H9 (cell line): ENCODE measurements around the gene MOSMO. TPM values are rescaled to one million over a fixed set of nuclear protein-coding genes. Genes with fewer than 3 reads are reported as not detected.
A peak's percentile ranks its signal among the peaks of the same experiment; 100 is the strongest.

Experiments used
- DNase-seq: peaks from one replicate; pipeline ENCODE4 v3.0.0-alpha.2; 2017
- H2AFZ ChIP-seq: one replicate; pipeline ENCODE4 v1.6.1; 2013; ENCODE audit warnings: mild to moderate bottlenecking, low read length, control low read depth, moderate library complexity
- H2AK5ac ChIP-seq: 2 replicates; pipeline ENCODE4 v1.6.1; 2013; ENCODE audit warnings: low read length, control low read depth, mixed read lengths; ENCODE audit not compliant: insufficient read length
- H2BK120ac ChIP-seq: one replicate; pipeline ENCODE4 v1.6.1; 2013; ENCODE audit warnings: low read depth, mild to moderate bottlenecking, low read length, control low read depth, inconsistent platforms; ENCODE audit not compliant: poor library complexity, severe bottlenecking
- H2BK12ac ChIP-seq: 2 replicates; pipeline ENCODE4 v1.6.1; 2013; ENCODE audit warnings: low read length, control low read depth, mixed read lengths, low read depth; ENCODE audit not compliant: insufficient read length
- H2BK15ac ChIP-seq: 2 replicates; pipeline ENCODE4 v1.6.1; 2013; ENCODE audit warnings: low read depth, low read length, control low read depth
- H2BK20ac ChIP-seq: one replicate; pipeline ENCODE4 v1.6.1; 2013; ENCODE audit warnings: low read depth, mild to moderate bottlenecking, low read length, control low read depth, inconsistent platforms; ENCODE audit not compliant: poor library complexity, severe bottlenecking
- H2BK5ac ChIP-seq: 2 replicates; pipeline ENCODE4 v1.6.1; 2013; ENCODE audit warnings: low read length, control low read depth, mixed read lengths; ENCODE audit not compliant: insufficient read length
- H3K14ac ChIP-seq: 2 replicates; pipeline ENCODE4 v1.6.1; 2013; ENCODE audit warnings: low read length, control low read depth; ENCODE audit not compliant: insufficient read depth
- H3K18ac ChIP-seq: 2 replicates; pipeline ENCODE4 v1.6.1; 2013; ENCODE audit warnings: low read depth, mild to moderate bottlenecking, mixed read lengths, low read length, control low read depth; ENCODE audit not compliant: insufficient read length
- H3K23ac ChIP-seq: 2 replicates; pipeline ENCODE4 v1.6.1; 2013; ENCODE audit warnings: low read length, control low read depth, mixed read lengths, low read depth; ENCODE audit not compliant: insufficient read length
- H3K23me2 ChIP-seq: 2 replicates; pipeline ENCODE4 v1.6.1; 2013; ENCODE audit warnings: low read depth, mild to moderate bottlenecking, mixed read lengths, low read length, control low read depth; ENCODE audit not compliant: insufficient read length, poor library complexity, severe bottlenecking
- H3K27ac ChIP-seq: 2 replicates; pipeline ENCODE4 v1.5.1; 2013; ENCODE audit warnings: low read length, control low read depth, mixed read lengths, low read depth; ENCODE audit not compliant: insufficient read length
- H3K27me3 ChIP-seq: 2 replicates; pipeline ENCODE4 v1.6.1; 2013; ENCODE audit warnings: low read length, control low read depth, inconsistent platforms; ENCODE audit not compliant: insufficient read depth
- H3K4ac ChIP-seq: 2 replicates; pipeline ENCODE4 v1.6.1; 2013; ENCODE audit warnings: low read depth, mild to moderate bottlenecking, control low read depth, inconsistent platforms, low read length, moderate library complexity
- H3K4me1 ChIP-seq: 2 replicates; pipeline ENCODE4 v1.6.1; 2013; ENCODE audit warnings: low read length, control low read depth, inconsistent platforms; ENCODE audit not compliant: insufficient read depth
- H3K4me2 ChIP-seq: 2 replicates; pipeline ENCODE4 v1.6.1; 2013; ENCODE audit warnings: low read length, control low read depth, mixed read lengths; ENCODE audit not compliant: insufficient read length, insufficient read depth
- H3K56ac ChIP-seq: 2 replicates; pipeline ENCODE4 v1.6.1; 2013; ENCODE audit warnings: low read depth, mild to moderate bottlenecking, mixed read lengths, low read length, control low read depth; ENCODE audit not compliant: insufficient read length
- H3K79me1 ChIP-seq: 2 replicates; pipeline ENCODE4 v1.6.1; 2013; ENCODE audit warnings: low read depth, mild to moderate bottlenecking, moderate library complexity, low read length, control low read depth, inconsistent platforms; ENCODE audit not compliant: insufficient read depth, poor library complexity, severe bottlenecking
- H3K79me2 ChIP-seq: 2 replicates; pipeline ENCODE4 v1.6.1; 2013; ENCODE audit warnings: low read length, control low read depth, inconsistent platforms; ENCODE audit not compliant: insufficient read depth
- H3K9ac ChIP-seq: 2 replicates; pipeline ENCODE4 v1.6.1; 2013; ENCODE audit warnings: low read length, control low read depth, mixed read lengths; ENCODE audit not compliant: insufficient read length; ENCODE audit errors: extremely low read depth
- H3K9me3 ChIP-seq: one replicate; pipeline ENCODE4 v1.6.1; 2013; ENCODE audit warnings: low read depth, low read length, inconsistent platforms; ENCODE audit not compliant: control insufficient read depth
- H3T11ph ChIP-seq: one replicate; pipeline ENCODE4 v1.6.1; 2013; ENCODE audit warnings: mild to moderate bottlenecking, low read length, control low read depth, inconsistent platforms
- H4K20me1 ChIP-seq: one replicate; pipeline ENCODE4 v1.6.1; 2013; ENCODE audit not compliant: control insufficient read depth, insufficient read length, insufficient read depth
- H4K5ac ChIP-seq: 2 replicates; pipeline ENCODE4 v1.6.1; 2013; ENCODE audit warnings: low read depth, mild to moderate bottlenecking, mixed read lengths, low read length, control low read depth; ENCODE audit not compliant: insufficient read length
- H4K8ac ChIP-seq: replicated peaks from 2 replicates; pipeline ENCODE4 v1.6.1; 2013; ENCODE audit warnings: low read length, control low read depth, mixed read lengths, low read depth; ENCODE audit not compliant: insufficient read length
- H4K91ac ChIP-seq: 2 replicates; pipeline ENCODE4 v1.6.1; 2013; ENCODE audit warnings: low read depth, mild to moderate bottlenecking, moderate library complexity, mixed read lengths, low read length, control low read depth; ENCODE audit not compliant: insufficient read length
- H3K27ac Mint-ChIP-seq, 3 experiments: 2 replicates in 2 of 3; 3 replicates in 1 of 3; pipeline ENCODE4 v1.8.0; 2020 to 2021; ENCODE audit warnings: mixed read lengths in 3 of 3, mild to moderate bottlenecking in 1 of 3, moderate library complexity in 1 of 3
- H3K27me3 Mint-ChIP-seq: 2 replicates; pipeline ENCODE4 v1.8.0; 2021; ENCODE audit warnings: low read depth, mild to moderate bottlenecking, moderate library complexity, mixed read lengths
- H3K36me3 Mint-ChIP-seq, 3 experiments: 2 replicates in 2 of 3; 3 replicates in 1 of 3; pipeline ENCODE4 v1.8.0; 2020 to 2021; ENCODE audit warnings: low read depth in 3 of 3, mixed read lengths in 3 of 3; ENCODE audit not compliant: insufficient read depth in 1 of 3
- H3K4me1 Mint-ChIP-seq, 2 experiments: 2 replicates each; pipeline ENCODE4 v1.8.0; 2020; ENCODE audit warnings: mixed read lengths in 2 of 2
- H3K4me3 Mint-ChIP-seq, 2 experiments: 2 replicates in 1 of 2; 3 replicates in 1 of 2; pipeline ENCODE4 v1.8.0; 2020 to 2021; ENCODE audit warnings: mild to moderate bottlenecking in 2 of 2, mixed read lengths in 2 of 2, moderate library complexity in 1 of 2
- H3K9me3 Mint-ChIP-seq, 2 experiments: 2 replicates in 1 of 2; 3 replicates in 1 of 2; pipeline ENCODE4 v1.8.0; 2020; ENCODE audit warnings: mild to moderate bottlenecking in 2 of 2, mixed read lengths in 2 of 2, moderate library complexity in 1 of 2
- CTCF ChIP-seq: fragments of 200-600 bp; sonication (generic); conservative IDR thresholded peaks from 3 replicates; pipeline ENCODE4 v1.8.0; 2021; ENCODE audit warnings: antibody characterized with exemption, mild to moderate bottlenecking
- WGBS: extraction: QIAGEN DNeasy Blood & Tissue Kit; methylation state at CpG from one replicate; pipeline ENCODE4 v1.1.7; 2013; ENCODE audit warnings: missing lambda C conversion rate, low lambda C conversion rate, mixed read lengths; ENCODE audit not compliant: insufficient read length; ENCODE audit errors: extremely low coverage; 5-methylcytosine and 5-hydroxymethylcytosine counted together
- total RNA-seq: library from RNA; stranded (reverse); gene quantifications from 2 replicates; pipeline ENCODE4 v1.2.1, GENCODE V29; 2021

Gene MOSMO
- total RNA-seq, 1 experiment from 2014 or later, result 13.5 TPM

GRCh38 chr16:22077700-22078313 lies 69.9 kb downstream of the MOSMO start:
- Histone ChIP-seq H3K79me2 (no peaks in the 10 kb centered on the region), H2BK15ac (no peak overlapping the region), H3K4me2 (no peak overlapping the region), H2BK12ac (no peak overlapping the region), H3K23ac (no peak overlapping the region), H4K20me1 (no peaks in the 10 kb centered on the region), H3K79me1 (no peaks in the 10 kb centered on the region), H3K27me3 (no peaks in the 10 kb centered on the region), H3T11ph (no peak overlapping the region), H3K23me2 (no peaks in the 10 kb centered on the region), H4K5ac (no peak overlapping the region), H4K8ac (no peak overlapping the region), H3K56ac (no peak overlapping the region), H3K9ac (no peak overlapping the region), H3K18ac (no peak overlapping the region), H2AFZ (no peak overlapping the region), H3K4me1 (no peaks in the 10 kb centered on the region), H2BK5ac (no peak overlapping the region), H3K27ac (no peak overlapping the region), H3K9me3 (no peaks in the 10 kb centered on the region), H4K91ac (no peak overlapping the region), H2BK20ac (no peak overlapping the region), H3K14ac (no peak overlapping the region), H3K4ac (no peak overlapping the region), H2BK120ac (no peak overlapping the region), H2AK5ac (no peak overlapping the region)
- peak; percentile 62 for DNase-seq
- Mint-ChIP-seq H3K4me1 (0 out of 4 replicates have a peak, but pooled peaks cover 0 to 2% of the 10 kb centered on the region in 2 experiments), H3K4me3 (no peak overlapping the region), H3K9me3 (no peaks in the 10 kb centered on the region), H3K36me3 (no peaks in the 10 kb centered on the region; a peak in 1 of 7 replicates), H3K27me3 (no peaks in the 10 kb centered on the region), H3K27ac (no peak overlapping the region)
- no CpG with 5 or more reads among the region's 8 CpGs for WGBS
- TF ChIP-seq CTCF, result peak; percentile 93
